HG03097 (cell line): ENCODE results near the gene AHCYL2.
A peak's percentile ranks its signal among the peaks of the same experiment; 100 is the strongest.
"Not testable (repeated sequence)": the region's sequence is repeated elsewhere in the genome, so short reads cannot be mapped to it uniquely, and the experiment has no call there.

Experiments used
- ATAC-seq: cut with Tn5 transposase; IDR thresholded peaks from one replicate; pipeline ENCODE4 v1.9.1; 2021; ENCODE audit not compliant: unreplicated experiment, low FRiP score

The AHCYL2 gene

GRCh38 chr7:129208667-129209066 lies 16.2 kb upstream of the AHCYL2 start:
- no peak for ATAC-seq

- no peak for ATAC-seq
These were observed 15.5 kb upstream of the AHCYL2 start for GRCh38 chr7:129209067-129209926.

- ATAC-seq = no peak
These were observed 14.4 kb upstream of the AHCYL2 start for GRCh38 chr7:129210256-129210988.

- no peak for ATAC-seq
These were observed 13.9 kb upstream of the AHCYL2 start for GRCh38 chr7:129210989-129211312.

GRCh38 chr7:129212126-129212525 lies 12.7 kb upstream of the AHCYL2 start:
- ATAC-seq = no peak

GRCh38 chr7:129212596-129212995 lies 12.2 kb upstream of the AHCYL2 start:
- ATAC-seq = no peak

GRCh38 chr7:129213828-129214227 lies 11.0 kb upstream of the AHCYL2 start:
- ATAC-seq = no peak

GRCh38 chr7:129215691-129216090 lies 9.1 kb upstream of the AHCYL2 start:
- ATAC-seq = not testable (repeated sequence)

- ATAC-seq = not testable (repeated sequence)
These were observed 8.6 kb upstream of the AHCYL2 start for GRCh38 chr7:129216101-129216715.

GRCh38 chr7:129216821-129217416 lies 7.9 kb upstream of the AHCYL2 start:
- ATAC-seq = not testable (repeated sequence)

GRCh38 chr7:129218514-129219062 lies 6.2 kb upstream of the AHCYL2 start:
- peak; percentile 70 for ATAC-seq

- not testable (repeated sequence) for ATAC-seq
These were observed 5.7 kb upstream of the AHCYL2 start for GRCh38 chr7:129219166-129219565.

GRCh38 chr7:129222064-129222463 lies 2.8 kb upstream of the AHCYL2 start:
- no peak for ATAC-seq

- peak; percentile 20 for ATAC-seq
These were observed 538 bp downstream of the AHCYL2 start for GRCh38 chr7:129225206-129225930.

- ATAC-seq = no peak
These were observed 1.2 kb downstream of the AHCYL2 start for GRCh38 chr7:129225931-129226572.

- ATAC-seq = no peak
These were observed 3.1 kb downstream of the AHCYL2 start for GRCh38 chr7:129227646-129228578.

- ATAC-seq = no peak
These were observed 3.8 kb downstream of the AHCYL2 start for GRCh38 chr7:129228633-129229032.

GRCh38 chr7:129231666-129232065 lies 6.8 kb downstream of the AHCYL2 start:
- no peak for ATAC-seq

GRCh38 chr7:129238546-129238945 lies 13.7 kb downstream of the AHCYL2 start:
- ATAC-seq = no peak
